Ovary (tissue), 9 donors: ENCODE data around the gene SEC16A. TPM values are rescaled to one million over a fixed set of nuclear protein-coding genes. Genes with fewer than 3 reads are reported as not detected.

ENCODE experiments used
- DNase-seq, 5 donors: peaks; one replicate each; pipeline ENCODE4 v3.0.0-alpha.2; 2019 to 2020
- H3K27ac ChIP-seq, 2 donors: fragments of 200-600 bp; one replicate each; pipeline versions ENCODE4 v1.5.1 to v1.8.0; 2019 to 2022
- H3K27me3 ChIP-seq: fragments of 200-600 bp; one replicate; pipeline ENCODE4 v1.8.0; 2022
- H3K36me3 ChIP-seq: fragments of 200-600 bp; sonication (generic); one replicate; pipeline ENCODE4 v1.5.1; 2019
- H3K4me1 ChIP-seq: one replicate; pipeline ENCODE4 v1.8.1; 2013; ENCODE audit warnings: mild to moderate bottlenecking, moderate library complexity; ENCODE audit not compliant: insufficient read depth
- H3K4me3 ChIP-seq: fragments of 200-600 bp; sonication (generic); one replicate; pipeline ENCODE4 v1.5.1; 2017
- H3K9me3 ChIP-seq, 2 donors: fragments of 200-600 bp in 1 of 2; sonication (generic) in 1 of 2; one replicate each; pipeline versions ENCODE4 v1.5.1 to v1.8.1; 2013 to 2019; ENCODE audit warnings: mild to moderate bottlenecking in 1 of 2, moderate library complexity in 1 of 2
- CTCF ChIP-seq, 3 donors: fragments of 450-650 bp in 2 of 3; fragments of 200-600 bp in 1 of 3; IDR thresholded peaks; one replicate each; pipeline versions ENCODE4 v1.5.1 to v1.8.0; 2016 to 2022; ENCODE audit warnings: antibody characterized with exemption in 3 of 3, mild to moderate bottlenecking in 1 of 3
- EP300 ChIP-seq: sonication (generic); formaldehyde crosslinking; IDR thresholded peaks from one replicate; pipeline ENCODE4 v1.6.1; 2017; ENCODE audit warnings: antibody characterized with exemption
- POLR2A ChIP-seq: fragments of 450-650 bp; IDR thresholded peaks from one replicate; pipeline ENCODE4 v1.6.1; 2017; ENCODE audit warnings: antibody characterized with exemption, mild to moderate bottlenecking, moderate library complexity
- WGBS, 3 donors: extraction: QIAGEN DNeasy Blood & Tissue Kit in 1 of 3; methylation state at CpG; one replicate each; pipeline versions ENCODE4 v1.1.5 to v1.1.7; 2013 to 2017; 5-methylcytosine and 5-hydroxymethylcytosine counted together
- intact Hi-C, 4 donors: fragments of 100-400 bp; cut with DNase I; formaldehyde crosslinking; loops; one replicate each; pipeline versions ENCODE4 v1.11.0 to v1.15.1; 2022 to 2023
- polyA plus RNA-seq, 2 donors: library from polyadenylated mRNA; stranded (reverse); fragments of 200-250 nt in 1 of 2; fragments of 350-450 nt in 1 of 2; fragmentation: Illumina TruSeq in 1 of 2; extraction: RNeasy Lipid Tissue Mini Kit (QIAGEN cat#74804) in 1 of 2; gene quantifications; one replicate each; pipeline ENCODE4 v1.2.3, GENCODE V29; 2013 to 2014
- total RNA-seq, 7 donors: library from RNA; depleted of rRNA in 2 of 7; stranded (reverse); fragments of >200 nt in 2 of 7; fragmentation: NEBNext Ultra II Directional in 3 of 7; extraction: Animal tissue kit (Norgen Biotek cat#: 25700) in 3 of 7; gene quantifications; one replicate each; pipeline versions ENCODE4 v1.1.0 to v1.2.4, GENCODE V29; 2016 to 2023
- donor health status: DM: no; HTN: no; CAD: no; lungs with moderate emphysema.
- donor health status: DM: no; HTN: no; CAD: no.
- donor health status: Bipolar disorder and iron deficiency.
- donor health status: DM: yes; HTN: yes; CAD: no.
- donor health status: DM: no; HTN: no; CAD: no.
- donor health status: DM: yes; HTN: yes; CAD: no.

The SEC16A gene
- total and polyA plus RNA-seq, 9 donors: 27.6 to 61.4 (median 46.5) TPM

GRCh38 chr9:136441681-136442245 lies 41.1 kb downstream of the SEC16A start:
- Histone ChIP-seq H3K4me3 (no peak overlapping the region), H3K27me3 (no peaks in the 10 kb centered on the region), H3K36me3 (no peaks in the 10 kb centered on the region), H3K27ac (no peak overlapping the region), H3K9me3 (no peaks in the 10 kb centered on the region), H3K4me1 (peaks cover 13% of the 10 kb centered on the region)
- TF ChIP-seq POLR2A (no peak), CTCF (IDR thresholded peaks at IDR 0.05) (no peak), EP300 (no peak)
- WGBS, 3 donors: 74 to 83% (median 78%) methylated on average over 17 of the region's 17 CpGs
- no peak for DNase-seq
- intact Hi-C loops: no loop called here

- no peak for TF ChIP-seq POLR2A
- no peak for TF ChIP-seq CTCF (IDR thresholded peaks at IDR 0.05)
- TF ChIP-seq EP300: no peak
- H3K9me3 ChIP-seq: no peaks in the 10 kb centered on the region
- no peaks in the 10 kb centered on the region for H3K36me3 ChIP-seq
- no peaks in the 10 kb centered on the region for H3K27me3 ChIP-seq
- no peak overlapping the region for H3K4me3 ChIP-seq
- no peak overlapping the region for H3K27ac ChIP-seq
- intact Hi-C loops: no loop called here
- DNase-seq: no peak
- H3K4me1 ChIP-seq: peaks cover 13% of the 10 kb centered on the region
- 84 to 88% (median 88%) methylated on average over 15 of the region's 15 CpGs for WGBS, 3 donors
Measured at GRCh38 chr9:136441191-136441680, 41.6 kb downstream of the SEC16A start.

- peak; percentile 63 to 88 (median 81) for DNase-seq
- intact Hi-C loops: no loop called here
- peak within 1 kb of the TSS; percentile 7 to 58 for H3K27ac ChIP-seq
- no peaks in the 10 kb centered on the region for H3K27me3 ChIP-seq
- H3K9me3 ChIP-seq: no peaks in the 10 kb centered on the region
- H3K4me1 ChIP-seq: peaks cover 13% of the 10 kb centered on the region
- H3K36me3 ChIP-seq: no peaks in the 10 kb centered on the region
- TF ChIP-seq POLR2A (no peak), CTCF (IDR thresholded peaks at IDR 0.05) (peak; percentile 19 to 78 (median 70)), EP300 (no peak)
- H3K4me3 ChIP-seq: peak within 1 kb of the TSS; percentile 89
- 6 to 27% (median 12%) methylated on average over 22 to 90 of the region's 90 CpGs for WGBS, 3 donors
Measured at GRCh38 chr9:136439481-136440408, 43.1 kb downstream of the SEC16A start, which contains the start of gene INPP5E. INPP5E (minus strand) TSS chr9:136439845; CDS start chr9:136439419, 426 bp downstream.

GRCh38 chr9:136438548-136439480 lies 44.0 kb downstream of the SEC16A start:
- H3K36me3 ChIP-seq: no peaks in the 10 kb centered on the region

More at GRCh38 chr9:136438548-136439480, 44.0 kb downstream of the SEC16A start:
- peak overlapping the region; percentile 89 for H3K4me3 ChIP-seq
- peak in 3 of 5 donors; percentile 43 to 56 (median 50) for DNase-seq
- intact Hi-C loops: no loop called here
- H3K27me3 ChIP-seq: no peaks in the 10 kb centered on the region
- 0 to 1% (median 1%) methylated on average over 41 to 91 of the region's 91 CpGs for WGBS, 3 donors
- peak overlapping the region; percentile 7 to 58 for H3K27ac ChIP-seq
- peaks cover 13% of the 10 kb centered on the region for H3K4me1 ChIP-seq
- no peaks in the 10 kb centered on the region for H3K9me3 ChIP-seq
- TF ChIP-seq POLR2A: no peak
- no peak for TF ChIP-seq EP300
- no peak for TF ChIP-seq CTCF (IDR thresholded peaks at IDR 0.05)
